Renal cortex interstitium (tissue), 15 donors: ENCODE data around the gene PRR20D. TPM values are rescaled to one million over a fixed set of nuclear protein-coding genes. Genes with fewer than 3 reads are reported as not detected.
"Not testable (repeated sequence)": the region's sequence is repeated elsewhere in the genome, so short reads cannot be mapped to it uniquely, and the experiment has no call there.

Source experiments
- DNase-seq, 11 donors: peaks; one replicate each; pipeline ENCODE4 v3.0.0-alpha.2; 2013; ENCODE audit warnings: low read depth in 9 of 11, low spot score in 4 of 11; ENCODE audit errors: extremely low read depth in 1 of 11
- long read RNA-seq, 16 experiments: transcript quantifications; one replicate each; lab custom pipeline, GENCODE V29; 2026
- polyA plus RNA-seq, 3 donors: library from polyadenylated mRNA; unstranded; fragments of 120-200 nt; gene quantifications; one replicate each; pipeline ENCODE4 v1.2.1, GENCODE V29; 2013; ENCODE audit not compliant: insufficient read length in 3 of 3

PRR20D gene
- polyA plus RNA-seq, result not detected
- long read RNA-seq, donor 1, result 0 reads
- long read RNA-seq, donor 2, result 0 reads
- long read RNA-seq, donor 3, result 0 reads
- long read RNA-seq, donor 4, result 0 reads
- long read RNA-seq, donor 5, result 0 reads
- long read RNA-seq, donor 6, result 0 reads
- long read RNA-seq, donor 7, result 0 reads
- long read RNA-seq, donor 8, result 0 reads
- long read RNA-seq, donor 9, result 0 reads
- long read RNA-seq, donor 10, result 0 reads
- long read RNA-seq, donor 11, result 0 reads
- long read RNA-seq, donor 12, result 0 reads
- long read RNA-seq, donor 13, result 0 reads
- long read RNA-seq, donor 14, result 0 reads
- long read RNA-seq, donor 15, result 0 reads
- long read RNA-seq, donor 16, result 0 reads

DNA sequence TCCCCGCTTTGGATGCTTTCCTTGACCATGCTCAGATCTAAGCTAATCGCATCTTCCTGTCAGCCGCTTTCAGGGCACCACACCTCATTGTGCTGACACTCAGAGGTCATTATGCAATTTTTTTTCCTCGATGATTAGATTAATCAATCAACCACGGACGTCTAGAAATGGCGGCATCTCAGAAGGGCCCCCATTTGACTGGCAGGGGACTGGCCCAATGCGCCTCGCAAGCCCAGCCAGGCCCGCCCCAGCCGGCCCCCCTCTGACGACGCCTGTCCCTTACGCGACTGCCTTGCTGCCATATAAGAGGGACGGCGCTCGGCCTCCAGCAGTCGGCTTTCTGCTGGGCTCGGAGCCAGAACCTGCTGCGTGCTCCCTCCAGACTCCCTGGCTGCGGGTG, at the start of gene PRR20D:
TSS of gene PRR20D (plus strand) at position 301 of the 400 bp plus-strand sequence. CDS start 387 bp downstream, outside the sequence.
- DNase-seq, result not testable (repeated sequence)

DNA sequence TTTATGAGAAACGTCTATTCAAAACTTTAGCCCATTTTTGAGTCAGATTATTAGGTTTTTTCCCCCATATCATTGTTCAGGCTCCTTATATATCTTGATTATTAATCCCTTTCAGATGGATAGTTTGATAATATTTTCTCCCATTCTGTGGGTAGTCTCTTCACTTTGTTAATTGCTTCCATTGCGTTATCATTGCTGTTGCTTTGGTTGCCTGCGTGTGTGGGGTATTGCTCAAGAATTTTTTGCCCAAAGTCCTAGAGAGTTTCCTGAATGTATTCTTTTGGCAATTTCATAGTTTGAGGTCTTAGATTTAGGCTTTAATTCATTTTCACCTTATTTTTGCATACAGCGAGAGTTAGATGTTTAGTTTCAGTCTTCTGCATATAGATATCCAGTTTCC, 45.5 kb upstream of the PRR20D start:
- DNase-seq, result no peak

DNA sequence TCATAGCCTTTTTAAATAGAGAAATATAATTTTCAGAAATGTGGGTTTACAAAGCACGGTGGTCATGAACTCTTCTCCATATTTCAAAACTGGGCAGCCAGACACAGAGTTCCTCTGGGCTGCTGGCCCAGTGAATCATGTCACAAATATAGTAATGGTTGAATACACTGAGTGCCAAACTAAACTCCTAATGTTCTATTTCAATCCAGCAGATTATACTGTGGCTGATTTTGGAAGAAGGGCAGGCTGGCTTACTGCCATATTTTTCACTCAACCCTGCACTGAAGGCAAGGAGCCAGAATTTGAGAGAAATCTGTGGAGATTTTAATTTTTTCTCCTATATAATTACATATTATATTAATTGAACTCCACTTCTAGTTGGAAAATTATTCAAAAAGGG, 36.8 kb upstream of the PRR20D start:
- peak in 1 of 11 donors; percentile 2 for DNase-seq

DNA sequence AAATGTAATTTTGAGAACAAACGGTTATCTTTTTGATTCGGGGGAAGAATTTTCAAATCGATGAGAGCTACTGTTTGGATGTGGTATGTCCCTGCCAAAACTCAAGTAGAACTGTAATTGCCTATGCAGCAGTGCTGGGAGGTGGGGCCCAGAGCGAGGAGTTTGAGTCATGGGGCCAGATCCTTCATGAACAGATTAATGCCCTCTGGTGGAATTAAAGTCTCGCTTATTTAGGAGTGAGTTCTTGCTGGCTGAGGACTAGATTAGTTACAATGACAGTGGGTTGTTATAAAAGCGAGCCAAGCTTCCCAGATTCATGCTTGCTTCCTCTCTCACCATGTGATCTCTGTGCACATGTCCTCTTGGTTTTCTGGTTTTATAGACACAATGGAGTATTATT, 31.5 kb upstream of the PRR20D start:
- no peak for DNase-seq

DNA sequence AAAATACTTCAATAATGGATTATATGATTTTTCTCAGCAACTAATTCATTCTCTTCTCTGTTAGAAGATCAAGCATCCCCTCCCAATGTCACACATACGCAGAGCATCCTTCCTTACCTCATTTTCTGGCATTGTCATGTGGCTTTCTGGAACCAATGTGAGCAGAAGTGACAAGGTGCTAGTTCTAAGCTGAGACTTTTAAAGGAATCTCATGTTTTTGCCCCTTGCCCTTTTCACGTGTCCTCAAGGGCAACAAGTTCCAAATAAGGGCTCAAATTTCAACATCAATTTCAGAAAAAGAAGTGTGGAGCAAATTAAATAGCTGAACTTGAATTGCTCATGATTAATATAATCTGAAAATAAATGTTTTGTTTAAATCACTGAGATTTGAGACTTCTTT, 24.3 kb upstream of the PRR20D start:
- DNase-seq, result no peak

DNA sequence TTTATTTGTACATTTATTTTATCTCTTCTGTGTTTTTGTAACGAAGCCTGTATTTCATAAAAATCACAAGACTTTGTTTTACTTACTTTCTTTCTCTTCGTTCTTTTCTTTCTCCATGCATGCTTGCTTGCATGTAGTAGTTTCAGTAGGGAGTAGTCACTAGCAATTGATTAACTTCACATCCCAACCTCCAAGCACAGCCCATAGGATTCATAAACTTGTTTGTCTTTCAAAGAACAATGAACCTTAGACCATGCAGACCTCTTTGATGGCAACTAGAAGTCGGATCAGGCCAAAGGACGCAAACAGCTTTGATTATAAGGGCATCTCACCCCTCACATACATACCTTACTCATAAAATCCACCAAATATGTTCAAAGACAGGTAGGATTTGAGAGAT, 22.8 kb upstream of the PRR20D start:
- DNase-seq, result no peak

DNA sequence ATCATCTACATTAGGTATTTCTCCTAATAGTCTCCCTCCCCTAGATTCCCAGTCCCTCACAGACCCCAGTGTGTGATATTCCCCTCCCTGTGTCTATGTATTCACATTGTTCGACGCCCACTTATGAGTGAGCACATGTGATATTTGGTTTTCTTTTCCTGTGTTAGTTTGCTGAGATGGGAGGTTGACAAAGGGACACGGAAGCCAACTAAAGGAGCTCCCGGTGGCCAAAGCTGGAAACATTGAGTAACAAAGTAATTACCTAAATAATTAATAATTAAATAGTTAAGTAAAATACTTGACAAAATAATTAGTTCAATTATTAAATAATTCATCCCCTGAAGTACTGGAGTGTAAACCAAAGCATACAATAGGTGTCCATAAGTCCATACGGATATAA, 21.4 kb upstream of the PRR20D start:
- DNase-seq, result no peak

DNA sequence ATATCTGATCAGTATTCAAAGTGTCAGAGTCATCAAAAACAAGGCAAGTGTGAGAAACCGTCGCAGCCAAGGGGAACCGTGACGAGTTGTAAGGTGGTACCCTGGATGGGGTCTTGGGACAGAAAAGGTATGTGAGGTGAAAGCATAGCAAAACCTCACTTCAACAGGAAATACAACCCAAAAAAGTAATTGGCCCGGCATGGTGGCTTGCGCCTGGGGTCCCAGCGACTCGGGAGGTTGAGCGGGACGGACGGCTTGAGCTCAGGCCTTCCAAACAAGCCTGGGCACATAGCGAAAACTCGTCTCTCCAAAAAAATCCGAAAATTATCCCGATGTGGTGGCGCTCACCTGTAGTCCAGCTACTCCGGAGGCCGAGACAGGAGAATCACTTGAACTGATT, 20.7 kb upstream of the PRR20D start:
- DNase-seq, result not testable (repeated sequence)

DNA sequence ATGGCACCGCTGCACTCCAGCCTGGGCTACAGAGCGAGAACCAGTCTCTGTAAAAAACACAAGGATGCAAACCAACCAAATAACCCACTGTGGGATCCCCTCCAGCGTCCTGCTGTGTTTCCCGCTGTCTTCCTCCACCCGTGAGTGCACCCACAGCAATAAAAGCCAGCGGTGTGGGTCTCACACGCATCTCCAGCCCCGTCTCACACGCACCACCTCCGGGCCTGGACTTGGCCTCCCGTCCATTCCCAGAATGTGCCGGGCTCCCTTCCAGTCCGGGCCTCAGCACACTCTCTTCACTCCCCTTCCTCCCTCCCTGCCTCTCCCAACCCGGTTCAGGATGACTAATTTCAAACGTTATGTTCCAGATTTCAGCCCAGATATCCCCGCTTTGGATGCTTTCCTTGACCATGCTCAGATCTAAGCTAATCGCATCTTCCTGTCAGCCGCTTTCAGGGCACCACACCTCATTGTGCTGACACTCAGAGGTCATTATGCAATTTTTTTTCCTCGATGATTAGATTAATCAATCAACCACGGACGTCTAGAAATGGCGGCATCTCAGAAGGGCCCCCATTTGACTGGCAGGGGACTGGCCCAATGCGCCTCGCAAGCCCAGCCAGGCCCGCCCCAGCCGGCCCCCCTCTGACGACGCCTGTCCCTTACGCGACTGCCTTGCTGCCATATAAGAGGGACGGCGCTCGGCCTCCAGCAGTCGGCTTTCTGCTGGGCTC, 20.0 kb upstream of the PRR20D start, which contains the start of gene PRR20A:
TSS of gene PRR20A (plus strand) at position 684 of the 734 bp plus-strand sequence. CDS start 387 bp downstream, outside the sequence.
- not testable (repeated sequence) for DNase-seq

DNA sequence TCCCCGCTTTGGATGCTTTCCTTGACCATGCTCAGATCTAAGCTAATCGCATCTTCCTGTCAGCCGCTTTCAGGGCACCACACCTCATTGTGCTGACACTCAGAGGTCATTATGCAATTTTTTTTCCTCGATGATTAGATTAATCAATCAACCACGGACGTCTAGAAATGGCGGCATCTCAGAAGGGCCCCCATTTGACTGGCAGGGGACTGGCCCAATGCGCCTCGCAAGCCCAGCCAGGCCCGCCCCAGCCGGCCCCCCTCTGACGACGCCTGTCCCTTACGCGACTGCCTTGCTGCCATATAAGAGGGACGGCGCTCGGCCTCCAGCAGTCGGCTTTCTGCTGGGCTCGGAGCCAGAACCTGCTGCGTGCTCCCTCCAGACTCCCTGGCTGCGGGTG, 13.2 kb upstream of the PRR20D start, which contains the start of gene PRR20B:
TSS of gene PRR20B (plus strand) at position 301 of the 400 bp plus-strand sequence. CDS start 387 bp downstream, outside the sequence.
- not testable (repeated sequence) for DNase-seq

DNA sequence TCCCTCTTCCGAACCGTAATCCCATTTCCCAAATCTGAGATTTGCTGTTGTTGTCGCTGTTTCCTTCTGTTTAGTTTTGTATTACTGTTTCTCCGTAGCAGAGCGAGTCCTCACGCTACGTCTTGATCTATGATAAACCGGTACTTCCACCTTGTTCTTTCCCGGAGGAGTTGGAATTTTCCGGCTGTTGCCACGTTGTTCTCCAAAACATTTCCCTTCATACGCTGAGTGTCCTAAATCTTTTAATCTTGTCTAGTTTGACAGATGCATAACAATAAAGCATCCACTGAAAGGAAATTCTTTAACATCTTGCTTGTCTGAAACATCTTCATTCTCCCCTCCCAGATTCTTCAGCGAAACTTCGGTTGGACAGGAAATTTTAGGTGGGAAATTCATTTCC, 12.3 kb upstream of the PRR20D start:
- not testable (repeated sequence) for DNase-seq

DNA sequence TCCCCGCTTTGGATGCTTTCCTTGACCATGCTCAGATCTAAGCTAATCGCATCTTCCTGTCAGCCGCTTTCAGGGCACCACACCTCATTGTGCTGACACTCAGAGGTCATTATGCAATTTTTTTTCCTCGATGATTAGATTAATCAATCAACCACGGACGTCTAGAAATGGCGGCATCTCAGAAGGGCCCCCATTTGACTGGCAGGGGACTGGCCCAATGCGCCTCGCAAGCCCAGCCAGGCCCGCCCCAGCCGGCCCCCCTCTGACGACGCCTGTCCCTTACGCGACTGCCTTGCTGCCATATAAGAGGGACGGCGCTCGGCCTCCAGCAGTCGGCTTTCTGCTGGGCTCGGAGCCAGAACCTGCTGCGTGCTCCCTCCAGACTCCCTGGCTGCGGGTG, 6.7 kb upstream of the PRR20D start, which contains the start of gene PRR20C:
TSS of gene PRR20C (plus strand) at position 301 of the 400 bp plus-strand sequence. CDS start 387 bp downstream, outside the sequence.
- DNase-seq, result not testable (repeated sequence)

DNA sequence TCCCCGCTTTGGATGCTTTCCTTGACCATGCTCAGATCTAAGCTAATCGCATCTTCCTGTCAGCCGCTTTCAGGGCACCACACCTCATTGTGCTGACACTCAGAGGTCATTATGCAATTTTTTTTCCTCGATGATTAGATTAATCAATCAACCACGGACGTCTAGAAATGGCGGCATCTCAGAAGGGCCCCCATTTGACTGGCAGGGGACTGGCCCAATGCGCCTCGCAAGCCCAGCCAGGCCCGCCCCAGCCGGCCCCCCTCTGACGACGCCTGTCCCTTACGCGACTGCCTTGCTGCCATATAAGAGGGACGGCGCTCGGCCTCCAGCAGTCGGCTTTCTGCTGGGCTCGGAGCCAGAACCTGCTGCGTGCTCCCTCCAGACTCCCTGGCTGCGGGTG, 6.5 kb downstream of the PRR20D start, which contains the start of gene PRR20E:
TSS of gene PRR20E (plus strand) at position 301 of the 400 bp plus-strand sequence. CDS start 387 bp downstream, outside the sequence.
- DNase-seq, result not testable (repeated sequence)

DNA sequence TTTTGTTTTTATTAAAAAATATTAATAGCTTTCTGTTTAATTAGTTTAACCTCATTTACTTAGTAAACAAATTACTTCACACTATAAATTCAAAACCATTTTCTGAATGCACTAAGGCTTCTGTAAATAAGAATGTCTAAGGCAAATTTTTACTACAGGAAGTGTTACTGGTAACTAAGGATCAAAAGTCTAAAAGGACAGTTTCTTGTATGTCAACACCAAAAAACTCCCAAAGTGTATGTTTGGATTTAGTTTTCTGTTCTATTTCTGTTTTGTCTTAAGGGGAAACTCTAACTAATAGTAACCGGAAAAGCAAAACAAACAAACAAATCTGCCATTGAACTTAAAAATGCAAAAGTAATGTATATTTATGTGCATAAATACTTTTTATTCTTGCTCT, 31.2 kb downstream of the PRR20D start:
- no peak for DNase-seq

DNA sequence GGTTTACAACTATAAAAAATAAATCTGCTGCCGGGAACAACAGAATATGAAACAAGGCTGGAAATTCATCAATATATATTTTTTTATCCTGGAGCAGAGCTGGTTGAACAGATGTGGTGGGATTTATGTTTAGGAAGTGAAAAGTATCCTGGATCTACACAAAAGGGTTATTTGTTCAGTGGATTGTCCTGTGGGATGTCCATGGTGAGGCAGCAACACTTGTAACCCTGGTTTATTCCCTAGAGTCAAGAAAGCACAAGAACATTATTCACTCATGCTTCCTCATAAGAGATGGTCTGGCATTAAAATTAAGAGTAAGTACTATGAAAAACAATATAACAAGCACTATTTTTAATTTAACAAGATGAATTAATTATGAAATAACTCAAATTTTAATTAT, 52.6 kb downstream of the PRR20D start:
- DNase-seq, result no peak

Other genes with a start within 250 kb of the PRR20D start
- gene PRR20A, start 19.7 kb upstream of the PRR20D start, polyA plus RNA-seq, result not detected
- not detected for gene PRR20B, start 13.1 kb upstream of the PRR20D start, polyA plus RNA-seq
- not detected for gene PRR20C, start 6.6 kb upstream of the PRR20D start, polyA plus RNA-seq
- not detected for gene PRR20E, start 6.6 kb downstream of the PRR20D start, polyA plus RNA-seq